Ovary (tissue), 9 donors: ENCODE data around the gene MMP7. TPM values are rescaled to one million over a fixed set of nuclear protein-coding genes. Genes with fewer than 3 reads are reported as not detected.

Experiments
- DNase-seq, 5 donors: peaks; one replicate each; pipeline ENCODE4 v3.0.0-alpha.2; 2019 to 2020
- H3K27ac ChIP-seq, 2 donors: fragments of 200-600 bp; one replicate each; pipeline versions ENCODE4 v1.5.1 to v1.8.0; 2019 to 2022
- H3K27me3 ChIP-seq: fragments of 200-600 bp; one replicate; pipeline ENCODE4 v1.8.0; 2022
- H3K36me3 ChIP-seq: fragments of 200-600 bp; sonication (generic); one replicate; pipeline ENCODE4 v1.5.1; 2019
- H3K4me1 ChIP-seq: one replicate; pipeline ENCODE4 v1.8.1; 2013; ENCODE audit warnings: mild to moderate bottlenecking, moderate library complexity; ENCODE audit not compliant: insufficient read depth
- H3K4me3 ChIP-seq: fragments of 200-600 bp; sonication (generic); one replicate; pipeline ENCODE4 v1.5.1; 2017
- H3K9me3 ChIP-seq, 2 donors: fragments of 200-600 bp in 1 of 2; sonication (generic) in 1 of 2; one replicate each; pipeline versions ENCODE4 v1.5.1 to v1.8.1; 2013 to 2019; ENCODE audit warnings: mild to moderate bottlenecking in 1 of 2, moderate library complexity in 1 of 2
- EP300 ChIP-seq: sonication (generic); formaldehyde crosslinking; IDR thresholded peaks from one replicate; pipeline ENCODE4 v1.6.1; 2017; ENCODE audit warnings: antibody characterized with exemption
- POLR2A ChIP-seq: fragments of 450-650 bp; IDR thresholded peaks from one replicate; pipeline ENCODE4 v1.6.1; 2017; ENCODE audit warnings: antibody characterized with exemption, mild to moderate bottlenecking, moderate library complexity
- WGBS, 3 donors: extraction: QIAGEN DNeasy Blood & Tissue Kit in 1 of 3; methylation state at CpG; one replicate each; pipeline versions ENCODE4 v1.1.5 to v1.1.7; 2013 to 2017; 5-methylcytosine and 5-hydroxymethylcytosine counted together
- intact Hi-C, 4 donors: fragments of 100-400 bp; cut with DNase I; formaldehyde crosslinking; loops; one replicate each; pipeline versions ENCODE4 v1.11.0 to v1.15.1; 2022 to 2023
- polyA plus RNA-seq, 2 donors: library from polyadenylated mRNA; stranded (reverse); fragments of 200-250 nt in 1 of 2; fragments of 350-450 nt in 1 of 2; fragmentation: Illumina TruSeq in 1 of 2; extraction: RNeasy Lipid Tissue Mini Kit (QIAGEN cat#74804) in 1 of 2; gene quantifications; one replicate each; pipeline ENCODE4 v1.2.3, GENCODE V29; 2013 to 2014
- total RNA-seq, 7 donors: library from RNA; depleted of rRNA in 2 of 7; stranded (reverse); fragments of >200 nt in 2 of 7; fragmentation: NEBNext Ultra II Directional in 3 of 7; extraction: Animal tissue kit (Norgen Biotek cat#: 25700) in 3 of 7; gene quantifications; one replicate each; pipeline versions ENCODE4 v1.1.0 to v1.2.4, GENCODE V29; 2016 to 2023
- TF ChIP-seq, protein P1 (sequence below), 3 donors: fragments of 450-650 bp in 2 of 3; fragments of 200-600 bp in 1 of 3; IDR thresholded peaks; one replicate each; pipeline versions ENCODE4 v1.5.1 to v1.8.0; 2016 to 2022; ENCODE audit warnings: antibody characterized with exemption in 3 of 3, mild to moderate bottlenecking in 1 of 3
- donor health status: DM: no; HTN: no; CAD: no; lungs with moderate emphysema.
- donor health status: DM: no; HTN: no; CAD: no.
- donor health status: Bipolar disorder and iron deficiency.
- donor health status: DM: yes; HTN: yes; CAD: no.
- donor health status: DM: no; HTN: no; CAD: no.
- donor health status: DM: yes; HTN: yes; CAD: no.

Gene MMP7
- total and polyA plus RNA-seq, 9 donors, result 0.33 to 66.3 (median 3.8) TPM; not detected in 1

DNA sequence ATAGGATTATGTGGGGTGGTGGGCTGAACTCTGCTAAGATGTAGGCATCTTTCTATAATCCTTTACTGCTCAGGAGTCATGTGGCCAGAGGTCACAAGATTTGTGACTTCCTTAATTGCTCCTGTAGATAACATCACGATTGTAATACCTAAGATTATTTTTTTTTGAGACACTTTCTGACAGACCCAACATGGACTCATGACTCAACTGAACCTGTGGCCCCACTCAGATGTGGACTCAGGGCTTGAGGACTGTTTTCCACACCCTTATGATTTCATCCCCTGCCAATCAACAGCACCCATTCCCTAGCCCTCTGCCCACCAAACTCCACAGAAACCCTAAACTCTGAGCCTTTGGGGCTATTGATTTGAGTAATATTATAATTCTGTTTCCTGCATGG is 35.6 kb upstream of the MMP7 start:
- H3K27me3 ChIP-seq, result no peaks in the 10 kb centered on the region
- 17 to 56% (median 41%) methylated on average over 1 of the region's 1 CpG for WGBS, 3 donors
- intact Hi-C loops, result no loop called here
- no peaks in the 10 kb centered on the region for H3K36me3 ChIP-seq
- no peak overlapping the region for H3K4me3 ChIP-seq
- H3K9me3 ChIP-seq, result no peaks in the 10 kb centered on the region
- no peak for DNase-seq
- TF ChIP-seq, protein P1, sequence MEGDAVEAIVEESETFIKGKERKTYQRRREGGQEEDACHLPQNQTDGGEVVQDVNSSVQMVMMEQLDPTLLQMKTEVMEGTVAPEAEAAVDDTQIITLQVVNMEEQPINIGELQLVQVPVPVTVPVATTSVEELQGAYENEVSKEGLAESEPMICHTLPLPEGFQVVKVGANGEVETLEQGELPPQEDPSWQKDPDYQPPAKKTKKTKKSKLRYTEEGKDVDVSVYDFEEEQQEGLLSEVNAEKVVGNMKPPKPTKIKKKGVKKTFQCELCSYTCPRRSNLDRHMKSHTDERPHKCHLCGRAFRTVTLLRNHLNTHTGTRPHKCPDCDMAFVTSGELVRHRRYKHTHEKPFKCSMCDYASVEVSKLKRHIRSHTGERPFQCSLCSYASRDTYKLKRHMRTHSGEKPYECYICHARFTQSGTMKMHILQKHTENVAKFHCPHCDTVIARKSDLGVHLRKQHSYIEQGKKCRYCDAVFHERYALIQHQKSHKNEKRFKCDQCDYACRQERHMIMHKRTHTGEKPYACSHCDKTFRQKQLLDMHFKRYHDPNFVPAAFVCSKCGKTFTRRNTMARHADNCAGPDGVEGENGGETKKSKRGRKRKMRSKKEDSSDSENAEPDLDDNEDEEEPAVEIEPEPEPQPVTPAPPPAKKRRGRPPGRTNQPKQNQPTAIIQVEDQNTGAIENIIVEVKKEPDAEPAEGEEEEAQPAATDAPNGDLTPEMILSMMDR (IDR thresholded peaks at IDR 0.05), result no peak
- no peak for TF ChIP-seq EP300
- no peak for TF ChIP-seq POLR2A
- H3K27ac ChIP-seq, result no peak overlapping the region
- H3K4me1 ChIP-seq, result no peaks in the 10 kb centered on the region

DNA sequence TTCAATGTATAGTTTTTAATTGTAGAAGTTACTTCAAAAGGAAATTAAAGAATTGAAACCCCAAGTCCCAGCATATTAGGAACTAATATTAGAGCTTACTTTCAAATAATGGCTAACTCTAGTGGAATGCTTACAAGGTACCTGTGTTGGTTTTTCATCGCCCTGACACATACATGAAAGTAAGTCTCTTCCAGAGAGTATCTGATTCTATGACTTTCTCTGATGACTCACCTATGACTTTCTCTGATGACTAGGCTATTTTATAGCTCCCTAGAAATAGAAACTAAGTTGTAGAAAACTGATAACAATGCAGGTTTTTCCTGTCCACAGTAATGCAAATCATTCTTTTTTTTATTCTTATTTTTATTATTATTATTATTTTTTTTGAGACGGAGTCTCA is 33.6 kb upstream of the MMP7 start:
- 67 to 92% (median 86%) methylated on average over 2 of the region's 2 CpGs for WGBS, 3 donors
- Histone ChIP-seq H3K27me3 (no peaks in the 10 kb centered on the region), H3K4me3 (no peak overlapping the region), H3K4me1 (no peaks in the 10 kb centered on the region), H3K36me3 (no peaks in the 10 kb centered on the region), H3K9me3 (no peaks in the 10 kb centered on the region), H3K27ac (no peak overlapping the region)
- TF ChIP-seq POLR2A (no peak), EP300 (no peak)
- TF ChIP-seq, protein P1 (IDR thresholded peaks at IDR 0.05), result no peak
- DNase-seq, result no peak
- intact Hi-C loops, result no loop called here

DNA sequence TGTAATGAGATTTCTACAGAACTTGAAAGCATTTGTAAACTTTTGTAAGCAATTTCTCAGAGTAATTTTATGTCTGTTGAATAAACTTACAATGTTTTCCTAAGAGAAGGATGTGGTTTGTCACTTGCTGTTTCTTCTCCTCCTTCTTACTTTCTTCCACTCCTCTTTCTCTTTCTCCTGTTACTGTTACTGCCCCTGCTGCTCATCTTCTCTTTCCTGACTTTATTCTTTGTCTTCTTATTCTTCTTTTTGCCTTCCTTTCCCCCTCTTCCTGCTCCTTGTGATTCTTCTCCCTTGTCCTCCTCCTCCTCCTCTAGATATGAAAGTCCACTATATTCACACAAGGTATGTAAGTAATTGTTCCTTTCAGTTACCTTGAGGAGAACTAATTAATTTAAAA is 31.1 kb upstream of the MMP7 start:
- no peak overlapping the region for H3K4me3 ChIP-seq
- no peaks in the 10 kb centered on the region for H3K4me1 ChIP-seq
- intact Hi-C loops, result no loop called here
- H3K27me3 ChIP-seq, result no peaks in the 10 kb centered on the region
- DNase-seq, result no peak
- H3K27ac ChIP-seq, result no peak overlapping the region
- TF ChIP-seq EP300, result no peak
- TF ChIP-seq, protein P1 (IDR thresholded peaks at IDR 0.05), result no peak
- TF ChIP-seq POLR2A, result no peak
- H3K36me3 ChIP-seq, result no peaks in the 10 kb centered on the region
- H3K9me3 ChIP-seq, result no peaks in the 10 kb centered on the region

DNA sequence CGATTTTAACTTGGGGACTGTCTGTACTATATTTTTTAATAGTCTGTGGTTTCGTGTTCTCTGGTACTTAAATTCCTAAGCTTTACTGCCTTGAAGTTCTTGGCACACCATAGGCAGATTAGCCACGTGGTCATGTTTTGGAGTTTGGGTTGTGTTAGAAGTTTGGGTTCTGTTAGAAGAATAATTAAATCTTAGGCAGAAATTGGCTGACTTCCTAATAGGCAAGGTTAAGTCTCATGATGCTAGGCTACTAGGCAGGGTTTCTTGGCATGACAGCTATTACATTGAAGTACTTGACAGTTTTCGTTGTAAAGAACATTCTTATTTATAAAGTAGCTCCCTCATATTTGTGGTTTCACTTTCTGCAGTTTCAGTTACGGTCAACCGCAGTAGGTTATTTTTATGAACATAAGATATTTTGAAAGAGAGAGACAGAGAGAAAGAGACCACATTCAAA is 30.0 kb upstream of the MMP7 start:
- TF ChIP-seq, protein P1 (IDR thresholded peaks at IDR 0.05), result no peak
- TF ChIP-seq POLR2A (no peak), EP300 (no peak)
- no peaks in the 10 kb centered on the region for H3K27me3 ChIP-seq
- H3K27ac ChIP-seq, result peak overlapping the region; percentile 35 to 43
- intact Hi-C loops, result no loop called here
- H3K4me1 ChIP-seq, result no peaks in the 10 kb centered on the region
- peak in 1 of 5 donors; percentile 16 for DNase-seq
- no peaks in the 10 kb centered on the region for H3K9me3 ChIP-seq
- H3K4me3 ChIP-seq, result peak overlapping the region; percentile 32
- no peaks in the 10 kb centered on the region for H3K36me3 ChIP-seq
- 1 to 8% (median 3%) methylated on average over 6 of the region's 6 CpGs for WGBS, 3 donors

DNA sequence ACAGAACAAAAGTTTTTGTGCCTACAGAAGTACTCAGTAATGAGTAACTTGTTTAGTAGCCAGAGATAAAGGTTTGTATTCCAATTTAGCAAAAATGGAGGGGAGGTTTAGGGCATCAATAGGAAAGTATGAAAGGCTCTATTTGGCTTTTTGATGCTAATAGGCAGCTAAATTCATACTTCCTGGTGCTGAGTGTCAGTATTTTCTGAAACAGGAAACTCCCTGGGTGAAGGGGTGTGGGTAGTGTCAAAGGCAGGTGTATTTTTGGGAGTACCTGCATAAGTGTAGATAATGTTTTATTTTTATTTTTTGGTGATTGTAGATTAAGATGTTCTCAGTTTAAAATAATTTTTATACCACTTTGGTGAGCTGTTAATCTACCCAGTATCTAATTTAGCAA is 29.3 kb upstream of the MMP7 start:
- no peak for DNase-seq
- TF ChIP-seq, protein P1 (IDR thresholded peaks at IDR 0.05), result no peak
- no peak for TF ChIP-seq EP300
- TF ChIP-seq POLR2A, result no peak
- Histone ChIP-seq H3K36me3 (no peaks in the 10 kb centered on the region), H3K4me3 (no peak overlapping the region), H3K9me3 (no peaks in the 10 kb centered on the region), H3K27ac (no peak overlapping the region), H3K4me1 (no peaks in the 10 kb centered on the region), H3K27me3 (no peaks in the 10 kb centered on the region)
- intact Hi-C loops, result no loop called here
